GM12864 (cell line): ENCODE measurements around the gene TAF12.
A peak's percentile ranks its signal among the peaks of the same experiment; 100 is the strongest.
"Not testable (repeated sequence)": the region's sequence is repeated elsewhere in the genome, so short reads cannot be mapped to it uniquely, and the experiment has no call there.

ENCODE experiments used
- DNase-seq: peaks from one replicate; pipeline ENCODE4 v3.0.0-alpha.2; 2011; ENCODE audit warnings: low read depth
- H3K4me3 ChIP-seq: 2 replicates; pipeline ENCODE4 v1.5.1; 2011; ENCODE audit warnings: mild to moderate bottlenecking, low read depth, low read length, control low read depth
- CTCF ChIP-seq: IDR thresholded peaks from 2 replicates; pipeline ENCODE4 v1.5.1; 2011; ENCODE audit warnings: low read depth, mild to moderate bottlenecking, moderate library complexity, low read length, control low read depth, inconsistent platforms; ENCODE audit errors: missing control alignments

Gene TAF12

GRCh38 chr1:28591708-28592320, 51.1 kb downstream of the TAF12 start, which contains the start of gene RAB42:
TSS of gene RAB42 (plus strand) at chr1:28592265. CDS start at chr1:28592512, 247 bp downstream.
- no peak for TF ChIP-seq CTCF
- no peak for DNase-seq
- H3K4me3 ChIP-seq, result peak within 1 kb of the TSS; percentile 35

- not testable (repeated sequence) for DNase-seq, H3K4me3 ChIP-seq
Measured at GRCh38 chr1:28586585-28587391, 56.1 kb downstream of the TAF12 start.

- DNase-seq, result no peak
- H3K4me3 ChIP-seq, result peak overlapping the region; percentile 64
- TF ChIP-seq CTCF, result no peak
Measured at GRCh38 chr1:28582248-28582615, 60.6 kb downstream of the TAF12 start.

GRCh38 chr1:28581531-28582247, 61.2 kb downstream of the TAF12 start:
- peak overlapping the region; percentile 64 for H3K4me3 ChIP-seq
- peak; percentile 90 for DNase-seq
- TF ChIP-seq CTCF, result no peak

- H3K4me3 ChIP-seq, result peak overlapping the region; percentile 64
- DNase-seq, result no peak
Measured at GRCh38 chr1:28580722-28581530, 61.9 kb downstream of the TAF12 start.

GRCh38 chr1:28579401-28579800, 63.5 kb downstream of the TAF12 start:
- DNase-seq, result no peak
- no peak for TF ChIP-seq CTCF
- H3K4me3 ChIP-seq, result peak overlapping the region; percentile 64

More at GRCh38 chr1:28580722-28581530, 61.9 kb downstream of the TAF12 start:
- TF ChIP-seq CTCF, result peak; percentile 44
